ENCODE results near the gene RAD51B.
A peak's percentile ranks its signal among the peaks of the same experiment; 100 is the strongest.
"Not testable (repeated sequence)": the region's sequence is repeated elsewhere in the genome, so short reads cannot be mapped to it uniquely, and the experiment has no call there.

RAD51B gene

DNA sequence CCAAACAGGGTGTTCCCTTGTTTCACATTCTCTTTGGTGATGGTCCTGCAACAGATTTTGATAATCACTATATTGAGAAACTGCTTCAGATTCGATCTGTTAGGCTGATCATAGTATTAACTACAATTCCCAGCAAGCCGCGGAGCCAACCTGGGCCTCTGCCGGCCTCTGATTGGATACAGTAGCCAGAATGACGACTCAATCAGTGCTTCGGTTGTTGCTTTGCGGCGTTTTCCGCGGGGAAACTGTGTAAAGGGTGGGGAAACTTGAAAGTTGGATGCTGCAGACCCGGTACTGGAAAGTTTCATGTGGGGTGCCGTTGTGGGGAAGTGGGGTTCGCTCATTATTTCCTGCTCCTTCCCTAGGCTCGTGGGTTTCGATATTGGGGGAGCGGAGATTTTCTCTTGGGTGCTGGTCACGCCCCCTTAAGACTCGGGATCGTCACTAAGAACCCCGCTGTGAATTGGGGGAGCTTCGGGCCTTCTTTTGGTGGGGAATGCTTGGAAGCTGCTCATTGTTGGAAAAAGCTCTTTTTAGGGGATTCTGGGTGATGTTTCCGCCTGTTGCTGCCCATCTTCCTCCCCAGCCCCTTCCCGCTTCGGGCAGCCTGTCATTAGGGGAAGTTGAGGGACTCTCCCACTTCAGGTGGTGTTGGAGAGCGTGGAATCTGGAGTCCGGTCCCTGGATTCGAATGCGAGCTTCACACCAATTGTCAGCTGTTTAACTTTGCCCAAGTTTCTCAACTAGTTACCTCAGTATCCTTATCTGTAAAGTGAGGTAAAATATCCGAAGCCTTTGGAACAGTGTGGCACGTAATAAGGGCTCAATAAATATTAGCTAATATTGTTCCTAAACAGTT is at the start of gene RAD51B:
Gene RAD51B, plus strand, starts transcription at position 217 of the 859 bp plus-strand sequence.
- peak; percentile 75 to 81 for DNase-seq

DNA sequence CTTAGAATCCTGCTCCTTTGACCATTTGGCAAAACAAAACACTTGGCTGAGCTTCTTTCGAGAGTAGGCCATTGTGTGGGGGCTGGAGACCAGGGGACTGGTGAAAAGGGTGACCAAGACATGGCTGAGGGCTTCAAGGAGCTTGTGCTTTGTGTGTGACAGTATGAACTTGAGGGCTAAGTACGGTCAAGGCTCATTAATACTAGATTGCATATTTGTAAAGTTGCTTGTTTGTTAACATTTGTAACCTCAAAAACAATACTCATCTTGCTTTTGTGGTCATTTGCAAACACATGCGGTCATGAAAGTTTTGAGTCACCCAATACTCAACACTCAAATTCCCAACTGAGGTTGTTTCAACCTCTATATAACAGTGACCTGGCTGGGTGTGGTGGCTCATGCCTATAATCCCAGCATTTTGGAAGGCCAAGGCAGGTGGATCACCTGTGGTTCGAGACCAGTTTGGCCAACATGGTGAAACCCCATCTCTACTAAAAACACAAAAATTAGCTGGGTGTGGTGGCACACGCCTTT is 45.7 kb upstream of the RAD51B start:
- no peak for DNase-seq

DNA sequence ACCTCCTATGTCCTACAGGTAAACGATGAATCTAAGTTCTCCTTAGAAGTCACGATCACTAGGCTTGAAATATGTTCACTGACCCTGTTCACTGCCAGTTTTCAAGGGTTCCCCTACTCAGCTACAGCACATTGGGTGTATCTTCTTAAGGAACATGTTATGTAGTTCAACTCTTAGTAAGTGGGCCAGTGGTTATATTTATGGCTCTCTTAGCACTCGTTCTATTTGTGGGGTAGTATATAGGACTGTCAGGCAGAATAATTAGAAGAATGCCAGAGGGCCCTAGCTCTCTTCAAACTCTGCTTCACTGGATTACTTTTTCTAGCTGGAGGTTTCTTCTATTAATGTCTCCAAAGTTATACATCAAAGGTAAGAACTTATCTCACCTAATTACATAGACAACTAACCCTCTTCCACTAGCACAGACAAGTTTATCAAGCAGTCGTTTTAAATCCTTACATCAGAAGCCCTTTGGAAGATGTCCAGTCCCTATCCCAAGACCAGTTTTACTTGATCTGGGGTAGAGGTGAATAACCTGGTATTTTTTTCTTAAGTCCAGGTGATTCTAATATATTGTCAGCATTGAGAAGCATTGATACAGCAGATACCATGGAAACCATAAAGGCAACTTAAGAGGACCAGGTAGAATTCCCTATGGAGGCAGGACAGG is 42.8 kb upstream of the RAD51B start:
- DNase-seq, result no peak

DNA sequence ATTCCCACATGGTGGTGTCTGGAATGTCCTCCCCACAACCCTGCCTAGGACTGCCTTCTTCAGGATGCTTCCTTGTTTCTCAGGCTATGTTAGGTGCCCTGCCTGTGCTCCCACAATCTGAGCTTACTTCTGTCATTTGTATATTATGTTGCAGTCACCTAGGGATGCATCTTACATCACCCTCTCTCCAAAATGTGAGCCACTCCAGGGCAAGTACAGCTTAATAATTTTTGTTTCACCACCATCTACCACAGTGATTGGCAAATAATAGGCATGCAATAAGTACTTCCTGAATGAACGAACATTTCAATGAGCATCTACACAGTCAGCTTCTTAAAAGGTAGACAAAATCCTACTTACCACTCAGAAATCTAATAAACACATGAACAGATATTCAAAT is 40.8 kb upstream of the RAD51B start:
- DNase-seq, result no peak

DNA sequence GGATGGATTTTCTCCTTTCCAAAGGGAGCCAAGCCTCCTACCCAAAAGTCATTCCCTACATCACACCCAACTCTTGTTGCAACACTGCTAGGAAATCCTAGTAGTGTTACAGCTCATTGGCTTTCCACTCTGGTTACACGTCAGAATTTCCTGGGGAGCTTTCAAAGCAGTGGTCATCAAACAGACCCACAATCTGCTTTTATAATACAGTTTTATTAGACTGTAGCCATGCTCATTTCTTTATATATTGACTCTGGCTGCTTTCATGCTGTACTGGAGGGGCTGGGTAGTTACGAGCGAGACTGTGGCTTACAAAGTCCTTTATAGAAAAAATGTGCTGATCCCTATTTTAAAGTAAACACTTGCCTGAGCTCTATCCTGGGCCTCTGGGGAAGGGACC is 37.5 kb upstream of the RAD51B start:
- no peak for DNase-seq

DNA sequence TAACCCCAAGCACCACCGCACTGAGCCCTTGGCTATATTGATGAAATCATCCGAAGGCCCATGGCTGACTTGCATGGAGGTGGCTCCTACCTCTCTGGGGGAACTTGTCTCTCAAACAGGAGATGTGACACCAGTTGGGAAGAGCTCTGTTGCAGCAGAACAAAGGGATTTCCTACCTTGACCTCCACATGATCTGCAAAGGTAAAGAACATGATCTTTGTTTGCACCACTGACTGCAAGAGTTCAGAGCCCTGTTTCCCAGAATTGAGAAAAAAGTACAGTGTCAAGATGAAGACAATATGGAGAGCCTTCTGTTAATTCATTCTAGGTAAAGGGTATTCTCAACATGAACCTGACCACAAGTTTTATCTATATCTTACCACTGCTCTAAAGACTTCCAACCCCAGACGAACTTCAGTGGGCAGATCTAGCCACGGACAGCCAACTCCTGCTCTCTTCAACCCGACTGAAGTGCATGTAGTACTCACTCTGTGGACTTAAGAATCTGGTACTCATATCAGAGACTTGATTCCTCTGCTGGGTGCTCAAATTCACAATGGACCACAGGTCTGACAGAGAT is 35.2 kb upstream of the RAD51B start:
- DNase-seq, result no peak

GRCh38 chr14:67785270-67786109 is 34.1 kb upstream of the RAD51B start:
- no peak for DNase-seq

DNA sequence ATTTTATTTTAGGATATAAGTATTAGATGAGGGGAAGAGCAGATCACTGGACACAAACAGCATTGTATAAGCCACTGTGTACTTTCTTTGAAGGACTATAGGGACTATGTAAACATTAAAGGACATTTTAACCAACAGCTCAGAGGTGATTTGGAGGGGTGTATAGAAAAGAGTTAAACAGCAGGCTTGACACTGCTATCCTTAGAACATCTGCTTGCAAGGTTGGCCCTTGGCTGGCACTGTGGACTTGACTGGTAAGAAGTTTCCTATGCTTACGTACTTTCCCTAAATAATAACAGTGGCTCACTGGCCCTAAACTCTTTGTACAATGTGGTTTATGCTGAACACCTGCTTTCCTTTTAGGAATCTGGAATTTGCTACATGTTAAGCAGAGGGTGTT is 31.9 kb upstream of the RAD51B start:
- DNase-seq, result no peak

- DNase-seq, result no peak
Measured at GRCh38 chr14:67798731-67799130, 20.8 kb upstream of the RAD51B start.

GRCh38 chr14:67800743-67801142 is 18.8 kb upstream of the RAD51B start:
- no peak for DNase-seq

- no peak for DNase-seq
Measured at GRCh38 chr14:67806246-67806645, 13.3 kb upstream of the RAD51B start.

DNA sequence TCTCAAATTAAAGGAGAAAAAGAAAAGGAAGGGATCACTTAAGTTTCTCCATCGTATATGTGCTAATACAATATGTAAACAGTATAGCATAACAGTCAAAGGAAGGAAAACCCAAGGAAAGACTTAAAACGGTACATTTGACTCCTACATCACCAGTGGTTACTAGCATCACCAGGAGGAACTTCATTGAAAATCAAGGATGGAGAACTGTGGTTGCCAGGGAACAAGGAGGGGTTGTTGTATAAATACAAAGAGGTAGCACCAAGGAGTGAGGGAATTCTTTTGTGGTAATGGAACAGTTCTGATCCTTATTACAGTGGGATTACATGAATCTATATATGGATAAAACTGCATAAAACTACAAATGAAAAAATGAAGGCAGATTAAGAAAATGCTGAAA is 4.8 kb upstream of the RAD51B start:
- no peak for DNase-seq

DNA sequence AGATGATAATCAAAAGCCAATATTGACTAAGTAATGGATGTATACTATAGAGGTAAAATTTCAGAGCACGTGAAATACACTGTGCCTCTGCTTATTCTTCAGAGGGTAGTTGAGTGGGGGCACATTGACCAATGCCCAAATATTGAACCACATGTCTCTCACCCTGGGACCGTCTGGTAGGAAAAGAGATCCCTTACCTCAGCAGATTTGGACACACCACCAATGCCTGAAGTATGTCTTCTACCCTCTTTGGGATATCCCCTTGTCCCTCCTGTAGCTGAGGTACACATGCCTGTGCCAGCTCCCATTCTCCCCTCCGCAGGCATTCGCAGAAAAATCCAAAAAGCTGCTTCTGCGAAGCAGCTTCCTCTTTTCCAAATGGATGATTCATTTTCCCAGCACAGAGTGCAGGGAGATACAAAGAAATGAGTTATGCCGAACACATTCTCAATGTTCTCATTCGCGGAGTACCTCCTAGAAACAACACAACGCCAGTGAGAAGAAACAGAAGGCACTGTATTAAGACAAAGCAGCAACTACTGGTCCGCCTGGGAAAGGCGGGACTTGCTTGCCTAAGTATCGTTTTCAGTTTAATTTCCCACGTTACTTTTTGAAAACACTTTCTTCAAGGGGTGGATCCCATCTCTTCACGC is 3.9 kb upstream of the RAD51B start:
- DNase-seq, result no peak

- peak; percentile 88 to 97 for DNase-seq
Measured at GRCh38 chr14:67816326-67817002, 3.1 kb upstream of the RAD51B start, which contains the start of gene ZFYVE26. Gene ZFYVE26 (minus strand): TSS chr14:67816590. CDS start chr14:67815963, 627 bp downstream.

DNA sequence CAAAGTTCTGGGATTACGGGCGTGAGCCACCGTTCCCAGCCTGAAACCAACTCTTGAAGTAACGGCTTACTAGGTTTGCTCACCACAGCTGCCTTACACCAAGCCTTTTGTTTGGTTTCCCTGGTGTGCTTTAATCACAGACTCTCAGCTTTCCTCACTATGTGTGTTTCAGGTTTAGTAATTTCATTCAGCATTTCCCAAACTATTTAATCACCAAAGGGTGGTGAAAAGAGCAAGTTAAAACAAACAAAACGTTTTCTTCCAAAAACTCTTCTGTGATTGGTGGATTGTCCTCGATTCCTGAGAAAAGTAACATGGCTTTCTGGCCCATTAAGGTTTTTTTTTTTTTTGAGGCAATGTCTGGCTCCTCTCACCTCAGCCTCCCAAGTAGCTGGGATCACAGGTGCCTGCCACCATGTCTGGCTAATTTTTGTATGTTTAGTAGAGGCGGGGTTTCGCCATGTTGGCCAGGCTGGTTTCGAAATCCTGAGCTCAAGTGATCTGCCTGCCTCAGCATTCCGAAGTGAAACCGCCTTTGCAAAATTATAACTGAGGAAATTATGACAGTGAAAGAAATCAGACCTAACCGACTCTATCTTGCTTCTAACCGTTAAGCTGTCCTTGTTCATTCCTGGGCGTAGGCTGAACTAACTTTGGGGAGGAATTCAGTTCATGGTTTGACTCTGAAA is 1.7 kb upstream of the RAD51B start:
- no peak for DNase-seq

GRCh38 chr14:67818476-67818875 is 1.1 kb upstream of the RAD51B start:
- not testable (repeated sequence) for DNase-seq

DNA sequence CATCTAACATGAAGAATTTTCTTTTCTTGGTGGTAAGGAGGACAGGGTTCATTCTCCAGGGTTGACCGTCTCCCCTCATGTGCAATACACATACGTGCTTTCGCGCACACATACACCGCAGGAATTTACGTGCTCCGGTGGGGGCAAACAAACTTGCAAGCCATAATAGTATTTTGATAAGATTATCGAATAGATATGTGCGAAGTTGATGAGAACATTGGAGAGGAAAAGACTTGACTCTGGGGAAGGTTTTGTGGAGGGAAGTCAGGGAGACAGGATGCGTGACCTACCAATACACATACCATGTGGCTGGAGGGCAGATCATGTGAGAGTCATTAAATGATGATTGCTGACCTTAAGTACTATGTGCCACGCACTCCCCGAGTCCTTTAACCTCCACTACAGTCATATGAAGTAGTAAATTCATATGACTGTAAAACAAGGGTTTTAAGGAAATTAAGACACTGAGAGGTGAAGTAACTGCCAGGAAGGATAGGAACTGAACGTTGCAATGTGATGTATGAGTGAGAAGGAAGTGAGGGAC is 921 bp downstream of the RAD51B start:
- no peak for DNase-seq

DNA sequence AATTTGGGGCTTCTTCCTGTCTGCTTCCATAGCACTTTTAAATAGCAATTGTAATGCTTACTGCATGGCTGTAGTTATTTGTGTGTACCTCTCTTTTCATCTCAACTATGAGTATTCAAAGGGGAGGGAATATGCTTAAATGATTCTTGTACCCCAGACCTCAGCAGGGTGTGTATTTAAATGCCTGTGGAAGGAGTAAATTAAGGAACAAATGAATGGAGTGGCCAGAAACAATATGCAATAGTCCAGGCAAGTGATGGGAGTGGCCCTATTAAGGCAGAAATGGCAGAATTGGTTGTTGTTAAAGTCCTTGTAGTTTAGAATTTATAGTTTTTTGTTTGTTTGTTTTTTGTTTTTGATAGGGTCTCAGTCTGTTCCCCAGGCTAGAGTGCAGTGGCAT is 1.5 kb downstream of the RAD51B start:
- no peak for DNase-seq

- no peak for DNase-seq
Measured at GRCh38 chr14:67831113-67831512, 11.5 kb downstream of the RAD51B start.

DNA sequence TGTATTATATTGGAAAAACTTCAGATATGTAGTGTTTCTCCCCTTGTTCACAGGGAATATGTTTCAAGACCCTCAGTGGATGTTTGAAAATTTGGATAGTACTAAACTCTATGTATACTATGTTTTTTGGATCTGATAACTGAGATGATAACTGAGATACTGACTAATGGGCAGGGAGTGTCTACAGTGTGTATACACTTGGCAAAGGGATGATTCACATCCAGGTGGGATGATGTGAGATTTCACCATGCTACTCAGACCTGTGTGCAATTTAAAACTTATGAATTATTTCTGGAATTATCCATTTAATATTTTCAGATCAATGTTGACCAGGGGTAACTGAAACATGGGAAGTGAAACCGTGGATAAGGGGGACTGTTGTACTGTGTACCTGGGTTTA is 13.8 kb downstream of the RAD51B start:
- DNase-seq, result no peak

DNA sequence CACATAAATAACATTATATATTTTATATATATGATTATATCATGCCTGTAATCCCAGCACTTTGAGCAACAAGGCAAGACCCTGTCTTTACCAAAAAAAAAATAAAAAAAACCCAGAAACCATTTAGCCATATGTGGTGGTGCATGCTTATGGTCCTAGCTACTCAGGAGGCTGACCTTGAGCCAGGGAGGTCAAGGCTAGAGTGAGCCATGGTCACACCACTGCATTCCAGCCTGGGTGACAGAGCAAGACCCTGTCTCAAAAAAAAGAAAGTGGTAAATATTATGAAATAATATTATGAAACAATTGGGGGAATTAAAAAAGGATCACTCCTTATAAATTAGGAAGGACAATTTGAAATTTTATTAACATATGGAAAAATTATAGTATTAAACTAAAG is 16.0 kb downstream of the RAD51B start:
- DNase-seq, result no peak
